Tibial artery (tissue), 4 donors: ENCODE results near the gene MYPOP.

Experiments used
- DNase-seq, 2 donors: peaks; one replicate each; pipeline ENCODE4 v3.0.0-alpha.2; 2019
- H3K27ac ChIP-seq, 2 donors: fragments of 200-600 bp; sonication (generic) in 1 of 2; 1 replicate in 1 of 2; 2 replicates in 1 of 2; pipeline ENCODE4 v1.5.1; 2018 to 2019; ENCODE audit warnings: mild to moderate bottlenecking in 1 of 2
- H3K27me3 ChIP-seq, 2 donors: fragments of 200-600 bp; sonication (generic) in 1 of 2; one replicate each; pipeline versions ENCODE4 v1.5.1 to v1.6.0; 2016 to 2019
- H3K36me3 ChIP-seq, 3 donors: fragments of 200-600 bp; sonication (generic) in 2 of 3; one replicate each; pipeline ENCODE4 v1.5.1; 2016 to 2019; ENCODE audit warnings: mild to moderate bottlenecking in 2 of 3
- H3K4me1 ChIP-seq, 4 donors: fragments of 200-600 bp; sonication (generic) in 2 of 4; 1 replicate in 3 of 4; 2 replicates in 1 of 4; pipeline ENCODE4 v1.5.1; 2016 to 2019
- H3K4me3 ChIP-seq, 2 donors: fragments of 200-600 bp; sonication (generic) in 1 of 2; 1 replicate in 1 of 2; 2 replicates in 1 of 2; pipeline ENCODE4 v1.5.1; 2018 to 2019; ENCODE audit warnings: mild to moderate bottlenecking in 2 of 2
- H3K9me3 ChIP-seq, 3 donors: fragments of 200-600 bp; sonication (generic) in 1 of 3; one replicate each; pipeline ENCODE4 v1.5.1; 2016 to 2019
- intact Hi-C: fragments of 100-400 bp; cut with DNase I; formaldehyde crosslinking; loops from one replicate; pipeline ENCODE4 v1.15.0; 2023; ENCODE audit warnings: low total_unique reads
- TF ChIP-seq, protein P1 (sequence below), 2 experiments: fragments of 200-600 bp in 1 of 2; fragments of 450-650 bp in 1 of 2; IDR thresholded peaks; one replicate each; pipeline ENCODE4 v1.5.1; 2017 to 2019; ENCODE audit warnings: antibody characterized with exemption in 2 of 2, mild to moderate bottlenecking in 1 of 2, moderate library complexity in 1 of 2

The MYPOP gene

DNA sequence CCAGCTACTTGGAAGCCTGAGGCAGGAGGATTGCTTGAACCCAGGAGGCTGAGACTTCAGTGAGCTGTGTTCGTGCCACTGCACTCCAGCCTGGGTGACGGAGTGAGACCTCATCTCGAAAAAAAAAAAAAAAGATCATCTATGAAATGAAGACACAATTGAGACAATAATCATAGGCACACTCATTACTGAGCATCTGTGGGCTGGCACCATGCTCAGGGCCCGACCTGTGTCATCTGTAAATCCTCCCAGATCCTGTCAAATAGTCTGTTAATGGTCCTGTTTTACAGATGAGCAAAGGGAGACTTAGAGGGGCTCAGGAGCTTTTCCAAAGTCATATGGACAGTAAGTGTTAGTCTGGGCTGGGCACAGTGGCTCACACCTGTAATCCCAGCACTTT lies 16.3 kb upstream of the MYPOP start:
- H3K4me1 ChIP-seq: no peaks in the 10 kb centered on the region
- TF ChIP-seq, protein P1, sequence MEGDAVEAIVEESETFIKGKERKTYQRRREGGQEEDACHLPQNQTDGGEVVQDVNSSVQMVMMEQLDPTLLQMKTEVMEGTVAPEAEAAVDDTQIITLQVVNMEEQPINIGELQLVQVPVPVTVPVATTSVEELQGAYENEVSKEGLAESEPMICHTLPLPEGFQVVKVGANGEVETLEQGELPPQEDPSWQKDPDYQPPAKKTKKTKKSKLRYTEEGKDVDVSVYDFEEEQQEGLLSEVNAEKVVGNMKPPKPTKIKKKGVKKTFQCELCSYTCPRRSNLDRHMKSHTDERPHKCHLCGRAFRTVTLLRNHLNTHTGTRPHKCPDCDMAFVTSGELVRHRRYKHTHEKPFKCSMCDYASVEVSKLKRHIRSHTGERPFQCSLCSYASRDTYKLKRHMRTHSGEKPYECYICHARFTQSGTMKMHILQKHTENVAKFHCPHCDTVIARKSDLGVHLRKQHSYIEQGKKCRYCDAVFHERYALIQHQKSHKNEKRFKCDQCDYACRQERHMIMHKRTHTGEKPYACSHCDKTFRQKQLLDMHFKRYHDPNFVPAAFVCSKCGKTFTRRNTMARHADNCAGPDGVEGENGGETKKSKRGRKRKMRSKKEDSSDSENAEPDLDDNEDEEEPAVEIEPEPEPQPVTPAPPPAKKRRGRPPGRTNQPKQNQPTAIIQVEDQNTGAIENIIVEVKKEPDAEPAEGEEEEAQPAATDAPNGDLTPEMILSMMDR (IDR thresholded peaks at IDR 0.05): no peak
- intact Hi-C loops: no loop called here
- H3K27me3 ChIP-seq: peaks cover 0 to 51% of the 10 kb centered on the region in 2 donors
- no peaks in the 10 kb centered on the region for H3K9me3 ChIP-seq
- H3K27ac ChIP-seq: no peak overlapping the region
- H3K36me3 ChIP-seq: no peaks in the 10 kb centered on the region
- H3K4me3 ChIP-seq: no peak overlapping the region
- DNase-seq: no peak

DNA sequence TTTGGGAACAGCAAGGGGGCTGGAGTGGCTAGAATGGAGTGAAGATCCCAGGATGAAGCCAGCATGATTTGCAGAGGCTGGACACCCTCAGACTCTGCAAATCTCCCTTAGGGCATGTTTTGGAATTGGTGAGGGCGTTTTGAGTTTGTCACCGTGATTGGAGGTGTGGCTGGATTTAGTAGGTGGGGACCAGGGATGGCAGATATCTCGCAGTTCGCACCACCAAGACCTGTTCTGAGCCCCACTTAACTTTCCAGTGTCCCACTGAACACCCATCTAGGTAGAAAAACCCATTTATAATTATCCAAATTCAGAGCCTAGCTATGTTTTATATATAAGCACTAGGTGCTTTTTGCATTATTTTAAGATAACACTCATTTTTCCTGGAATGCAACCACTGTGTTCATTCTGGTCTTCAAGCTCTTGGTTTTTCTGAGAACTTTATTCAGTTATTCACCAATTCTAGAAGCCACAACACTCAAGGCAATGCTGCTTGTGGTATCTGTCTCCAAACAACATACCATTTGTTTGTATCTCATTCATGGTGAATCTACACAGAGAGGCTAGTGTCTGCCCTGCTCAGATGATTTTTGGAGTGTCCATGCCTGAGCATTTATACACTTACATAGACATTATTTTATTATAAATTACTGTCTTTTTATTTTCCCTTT lies 15.1 kb upstream of the MYPOP start:
- H3K4me3 ChIP-seq: no peak overlapping the region
- H3K27me3 ChIP-seq: peaks cover 0 to 62% of the 10 kb centered on the region in 2 donors
- H3K9me3 ChIP-seq: no peaks in the 10 kb centered on the region
- H3K4me1 ChIP-seq: no peaks in the 10 kb centered on the region
- no peak overlapping the region for H3K27ac ChIP-seq
- intact Hi-C loops: no loop called here
- no peaks in the 10 kb centered on the region for H3K36me3 ChIP-seq
- no peak for DNase-seq
- TF ChIP-seq, protein P1 (IDR thresholded peaks at IDR 0.05): no peak

DNA sequence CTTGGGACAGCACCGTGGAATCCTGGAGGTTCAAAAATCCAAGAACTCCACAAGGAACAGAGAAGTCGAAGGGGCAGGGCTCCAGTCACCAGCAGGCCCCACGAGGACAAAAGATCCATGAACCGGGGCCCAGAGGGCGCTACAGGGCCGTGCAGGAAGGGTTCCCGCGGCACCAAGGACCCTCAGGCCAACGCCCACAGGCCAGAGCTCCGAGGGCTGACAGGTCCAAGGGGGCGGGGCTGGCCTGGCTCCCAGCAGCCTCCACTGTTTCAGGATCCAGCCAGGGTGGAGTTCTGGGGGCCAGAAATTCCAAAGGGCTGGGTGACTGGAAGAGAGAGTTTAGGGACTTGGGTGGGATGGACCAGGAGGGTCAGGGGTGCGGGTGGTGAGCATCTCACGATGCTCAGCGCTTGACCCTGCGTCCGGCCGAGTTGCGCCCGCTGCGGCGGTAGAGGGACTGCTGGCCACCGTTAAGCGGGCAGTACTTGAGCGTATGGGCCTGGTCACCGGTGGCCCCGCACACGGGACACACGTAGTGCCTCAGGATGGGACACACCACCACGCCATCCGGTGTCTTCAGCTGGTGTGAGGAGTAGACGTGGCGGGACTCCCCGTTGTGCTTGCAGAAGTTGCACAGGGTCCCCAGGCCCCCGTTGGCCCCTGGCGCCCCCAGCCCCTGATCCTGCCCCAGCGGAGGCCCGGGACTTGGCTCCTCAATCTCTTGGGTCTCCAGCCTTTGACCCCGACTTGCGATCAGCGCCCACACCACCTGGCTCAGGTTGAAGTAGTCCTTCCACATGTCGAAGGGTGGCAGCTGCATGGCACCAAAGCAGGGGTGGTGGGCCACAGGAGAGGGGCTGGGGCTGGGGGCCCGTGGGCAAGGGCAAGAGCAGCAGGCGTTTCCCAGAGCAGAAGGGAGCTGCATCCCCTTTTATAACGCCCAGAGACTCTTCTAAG lies 11.7 kb upstream of the MYPOP start, which contains the start of gene NANOS2:
Gene NANOS2, minus strand, starts transcription at position 905 of the 957 bp plus-strand sequence. Its CDS starts 85 bp downstream, at position 820.
- H3K36me3 ChIP-seq: no peaks in the 10 kb centered on the region
- peaks cover 0 to 70% of the 10 kb centered on the region in 2 donors for H3K27me3 ChIP-seq
- no peaks in the 10 kb centered on the region for H3K4me1 ChIP-seq
- H3K9me3 ChIP-seq: no peaks in the 10 kb centered on the region
- H3K4me3 ChIP-seq: no peak within 1 kb of the TSS
- no peak within 1 kb of the TSS for H3K27ac ChIP-seq
- intact Hi-C loops: no loop called here
- TF ChIP-seq, protein P1 (IDR thresholded peaks at IDR 0.05): no peak
- DNase-seq: no peak

DNA sequence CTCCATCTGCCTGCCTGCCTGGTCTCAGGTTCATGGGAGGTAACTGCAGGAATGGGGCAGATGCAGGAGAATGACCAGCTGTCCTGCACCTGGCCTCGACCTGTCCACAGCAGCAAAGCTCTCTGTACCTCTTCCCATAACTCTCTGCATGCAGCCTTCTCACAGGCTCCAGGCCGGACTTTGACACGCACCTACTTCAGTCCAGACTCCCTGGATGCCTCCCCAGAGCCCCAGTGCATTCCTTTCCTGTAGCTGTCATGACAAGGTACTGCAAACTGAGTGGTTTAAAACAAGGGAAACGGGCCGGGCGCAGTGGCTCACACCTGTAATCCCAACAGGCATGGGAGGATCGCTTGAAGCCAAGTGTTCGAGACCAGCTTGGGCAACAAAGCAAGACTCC lies 8.9 kb upstream of the MYPOP start:
- Histone ChIP-seq H3K27ac (no peak overlapping the region), H3K4me3 (no peak overlapping the region), H3K27me3 (peaks cover 0 to 54% of the 10 kb centered on the region in 2 donors), H3K9me3 (no peaks in the 10 kb centered on the region), H3K36me3 (no peaks in the 10 kb centered on the region), H3K4me1 (no peaks in the 10 kb centered on the region)
- TF ChIP-seq, protein P1 (IDR thresholded peaks at IDR 0.05): no peak
- no peak for DNase-seq
- intact Hi-C loops: no loop called here

DNA sequence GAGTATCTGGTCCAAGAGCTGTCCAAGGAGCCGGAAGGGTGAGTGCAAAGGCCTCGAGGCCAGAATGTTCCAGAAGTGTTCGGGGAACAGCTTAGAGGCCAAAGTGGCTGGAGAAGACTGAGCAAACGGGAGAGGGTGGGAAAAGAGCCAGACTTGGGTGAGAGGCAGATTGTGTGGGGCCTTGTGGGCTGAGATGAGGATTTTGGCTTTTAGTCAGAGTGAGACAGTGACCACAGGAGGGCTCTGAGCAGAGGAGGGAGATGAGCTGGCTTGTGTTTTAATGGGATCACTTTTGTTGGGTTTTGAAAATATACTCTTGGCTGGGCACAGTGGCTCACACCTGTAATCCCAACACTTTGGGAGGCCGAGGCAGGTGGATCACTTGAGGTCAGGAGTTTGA lies 6.5 kb upstream of the MYPOP start:
- H3K4me3 ChIP-seq: no peak overlapping the region
- H3K36me3 ChIP-seq: no peaks in the 10 kb centered on the region
- no peaks in the 10 kb centered on the region for H3K4me1 ChIP-seq
- no peak overlapping the region for H3K27ac ChIP-seq
- DNase-seq: no peak
- H3K9me3 ChIP-seq: no peaks in the 10 kb centered on the region
- H3K27me3 ChIP-seq: peaks cover 0 to 36% of the 10 kb centered on the region in 2 donors
- intact Hi-C loops: no loop called here
- TF ChIP-seq, protein P1 (IDR thresholded peaks at IDR 0.05): no peak
